T-helper 22 cell (primary cell): ENCODE measurements around the gene SNN.

ENCODE experiments used
- DNase-seq: peaks from one replicate; pipeline ENCODE4 v3.0.0-alpha.2; 2020; ENCODE audit warnings: low read depth

The SNN gene

GRCh38 chr16:11667221-11667823 lies 933 bp upstream of the SNN start:
- DNase-seq: no peak

- DNase-seq: no peak
These were observed 546 bp downstream of the SNN start for GRCh38 chr16:11668623-11669379.

GRCh38 chr16:11669380-11670146 lies 1.3 kb downstream of the SNN start:
- no peak for DNase-seq

- no peak for DNase-seq
These were observed 2.2 kb downstream of the SNN start for GRCh38 chr16:11670171-11671131.

- DNase-seq: no peak
These were observed 3.0 kb downstream of the SNN start for GRCh38 chr16:11671271-11671670.

- no peak for DNase-seq
These were observed 3.4 kb downstream of the SNN start for GRCh38 chr16:11671676-11672075.

GRCh38 chr16:11672206-11673090 lies 4.2 kb downstream of the SNN start:
- no peak for DNase-seq

GRCh38 chr16:11673091-11674000 lies 5.1 kb downstream of the SNN start:
- no peak for DNase-seq

GRCh38 chr16:11674001-11674817 lies 6.0 kb downstream of the SNN start:
- DNase-seq: no peak

- no peak for DNase-seq
These were observed 6.7 kb downstream of the SNN start for GRCh38 chr16:11674818-11675560.

GRCh38 chr16:11675561-11676511 lies 7.6 kb downstream of the SNN start:
- DNase-seq: no peak

- DNase-seq: no peak
These were observed 8.5 kb downstream of the SNN start for GRCh38 chr16:11676799-11677198.

- DNase-seq: no peak
These were observed 9.2 kb downstream of the SNN start for GRCh38 chr16:11677451-11677951.

- no peak for DNase-seq
These were observed 10.0 kb downstream of the SNN start for GRCh38 chr16:11677959-11678881.

- DNase-seq: no peak
These were observed 11.0 kb downstream of the SNN start for GRCh38 chr16:11679250-11679649.
